Inflammatory macrophage treated with lipopolysaccharide for 4 hours (primary cell): ENCODE data around the gene CROCC2.

ENCODE experiments used
- DNase-seq: peaks from one replicate; pipeline ENCODE4 v3.0.0-alpha.2; 2020

CROCC2 gene

GRCh38 chr2:240892925-240893324, 13.2 kb upstream of the CROCC2 start:
- no peak for DNase-seq

DNA sequence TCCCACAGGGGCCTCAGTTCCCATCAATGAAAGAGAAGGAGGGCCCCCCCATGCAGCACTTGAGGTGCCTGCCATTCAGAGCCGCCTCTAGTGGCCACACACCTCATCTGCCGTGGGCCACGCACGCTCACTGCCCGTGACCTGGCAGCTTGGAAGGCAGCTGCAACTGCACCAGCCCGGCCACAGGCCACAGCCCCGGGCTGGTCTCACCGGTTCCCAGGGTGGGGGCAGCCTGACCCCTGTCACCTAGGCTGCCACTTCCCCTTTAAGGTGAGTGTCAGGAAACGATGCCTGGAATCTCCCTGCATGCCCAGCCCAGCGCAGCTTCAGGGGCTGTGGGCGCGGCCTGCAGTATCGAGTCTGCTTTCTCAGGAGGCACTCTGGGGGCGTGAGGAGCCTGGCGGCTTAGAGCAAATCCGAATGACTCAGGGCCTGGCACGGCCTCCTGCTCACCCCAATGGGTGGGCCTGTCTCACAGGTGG, 12.7 kb upstream of the CROCC2 start:
- DNase-seq = no peak

- DNase-seq = no peak
Observed at GRCh38 chr2:240894006-240894405, 12.1 kb upstream of the CROCC2 start.

GRCh38 chr2:240894836-240895558, 11.1 kb upstream of the CROCC2 start:
- no peak for DNase-seq

DNA sequence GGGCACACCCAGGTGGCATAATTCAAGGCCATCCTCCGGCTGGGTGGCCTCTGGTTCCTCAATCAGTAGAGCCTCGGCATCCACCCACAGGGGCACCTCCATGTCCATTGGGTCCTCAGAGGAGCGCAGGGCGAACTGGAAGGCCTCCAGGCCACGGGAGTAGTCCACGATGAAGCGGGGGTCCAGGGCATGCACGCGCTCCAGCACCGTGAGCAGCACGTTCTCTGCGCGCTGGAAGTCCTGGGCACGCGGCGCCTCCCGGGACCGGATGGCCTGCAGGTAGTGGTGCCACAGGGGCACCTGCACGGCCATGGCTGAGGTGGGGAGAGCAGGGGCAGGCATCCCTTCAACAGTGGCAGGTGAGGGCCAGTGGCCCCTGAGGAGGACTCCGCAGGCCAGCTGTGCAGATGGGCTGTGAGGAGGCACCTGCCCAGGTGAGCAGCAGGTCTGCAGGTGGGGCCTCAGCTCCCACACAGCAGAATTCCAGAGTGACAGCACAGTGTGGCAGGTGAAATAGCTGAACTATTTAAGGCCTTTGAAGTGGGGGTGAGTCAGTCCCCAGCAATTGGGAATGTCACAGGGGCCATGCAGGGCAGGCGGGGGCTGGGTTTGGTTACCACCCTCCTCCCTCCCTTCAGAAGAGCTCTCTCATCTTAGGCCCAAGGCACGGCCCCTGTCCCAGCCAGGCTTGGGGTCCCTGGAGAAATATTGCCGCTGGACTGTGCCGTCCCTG, 10.3 kb upstream of the CROCC2 start, which contains the start of gene MAB21L4:
Gene MAB21L4, minus strand, starts transcription at position 501 of the 733 bp plus-strand sequence. Its CDS starts 159 bp downstream, at position 342.
- no peak for DNase-seq

DNA sequence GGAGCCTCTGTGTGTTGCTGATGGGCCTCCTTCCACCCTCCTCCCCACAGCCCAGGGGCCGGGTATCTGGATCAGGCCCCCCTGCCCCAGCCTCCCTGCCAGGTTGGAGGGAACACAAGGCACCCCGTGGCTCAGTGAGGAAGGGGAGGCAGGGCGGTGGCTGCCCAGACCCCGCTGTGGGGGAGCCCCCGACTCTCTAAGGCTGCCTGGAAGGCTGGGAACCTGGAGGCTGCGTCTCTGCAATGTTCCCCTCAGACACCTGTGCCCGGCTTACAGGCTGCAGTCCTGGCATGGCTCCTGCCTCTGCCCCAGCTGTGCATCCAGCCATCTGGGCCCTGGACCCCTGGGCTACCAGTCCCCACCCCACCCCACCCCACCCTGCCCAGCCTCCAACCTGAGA, 9.7 kb upstream of the CROCC2 start:
- no peak for DNase-seq

DNA sequence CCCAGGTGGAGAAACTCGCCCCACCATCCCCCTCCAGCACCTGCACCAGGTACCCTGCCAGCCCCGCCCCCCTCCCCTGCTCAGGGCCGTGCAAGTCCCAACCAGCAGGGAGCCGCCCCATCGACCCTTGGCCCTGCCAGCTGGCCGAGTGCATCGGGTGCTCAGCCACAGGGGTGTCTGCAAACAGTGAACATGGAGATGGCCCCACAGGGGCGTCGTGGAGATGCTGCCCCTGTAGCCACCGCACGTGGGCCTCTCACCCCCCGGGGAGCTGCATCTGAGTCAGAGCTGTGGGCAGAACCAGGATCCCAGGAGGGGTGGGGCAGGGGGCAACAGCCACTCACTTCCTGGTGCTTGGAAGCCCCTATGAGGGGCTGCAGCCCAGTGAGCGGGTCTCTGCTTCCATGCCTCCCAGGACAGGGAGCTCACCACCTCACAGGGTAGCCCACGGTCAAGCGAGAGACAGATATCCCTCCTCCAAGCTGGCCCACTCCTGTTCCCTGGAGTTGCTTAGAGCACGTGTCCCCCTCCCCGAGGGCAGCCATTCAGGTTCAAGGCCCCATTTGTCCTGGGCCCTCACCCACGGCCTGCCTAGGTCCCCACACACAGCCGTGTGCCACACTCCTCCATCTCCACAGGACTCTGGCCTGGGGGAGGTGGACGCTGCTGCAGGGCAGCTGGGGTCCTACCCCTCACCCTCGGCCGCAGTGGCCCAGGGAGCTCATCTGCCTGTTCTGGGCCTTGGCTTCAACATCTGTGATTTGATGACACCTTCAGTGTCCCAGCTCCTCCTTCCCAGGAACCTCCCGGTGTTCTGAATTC, 9.1 kb upstream of the CROCC2 start:
- DNase-seq = no peak

GRCh38 chr2:240898108-240898730, 7.9 kb upstream of the CROCC2 start:
- no peak for DNase-seq

DNA sequence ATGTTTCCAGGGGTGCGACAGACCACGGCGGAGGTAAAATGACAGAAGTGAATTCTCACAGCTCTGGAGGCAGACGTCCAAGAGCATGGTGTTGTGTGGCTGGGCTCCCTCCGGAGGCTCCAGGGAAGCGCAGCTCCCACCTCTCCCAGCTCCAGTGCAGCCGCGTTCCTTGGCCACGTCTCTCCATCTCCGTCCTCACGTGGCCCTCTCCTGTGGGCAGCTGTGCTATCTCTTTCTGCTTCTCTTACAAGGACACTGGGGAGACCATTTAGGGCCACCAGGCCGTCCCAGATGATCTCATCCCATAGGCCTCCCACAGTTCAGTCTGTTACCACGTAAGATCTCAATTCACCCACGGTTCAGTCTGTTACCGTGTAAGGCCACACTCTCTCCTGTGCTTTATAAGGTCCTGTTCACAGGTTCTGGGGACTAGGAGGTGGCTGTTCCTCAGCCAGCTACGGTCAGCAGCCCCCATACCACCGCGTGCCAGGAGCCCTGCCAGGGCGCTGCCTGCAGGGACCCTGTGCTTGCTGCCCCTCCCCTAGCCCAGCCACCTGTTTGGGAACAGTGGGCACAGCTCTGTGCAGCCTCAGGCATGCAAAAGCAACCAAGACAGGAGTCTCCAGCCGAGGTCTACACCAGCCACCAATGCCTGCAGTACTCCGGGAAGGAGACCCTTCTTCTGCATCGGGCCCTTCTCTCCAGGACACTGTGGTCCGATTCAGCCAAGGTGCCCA, 7.2 kb upstream of the CROCC2 start:
- DNase-seq = no peak

GRCh38 chr2:240899468-240899865, 6.7 kb upstream of the CROCC2 start:
- no peak for DNase-seq

DNA sequence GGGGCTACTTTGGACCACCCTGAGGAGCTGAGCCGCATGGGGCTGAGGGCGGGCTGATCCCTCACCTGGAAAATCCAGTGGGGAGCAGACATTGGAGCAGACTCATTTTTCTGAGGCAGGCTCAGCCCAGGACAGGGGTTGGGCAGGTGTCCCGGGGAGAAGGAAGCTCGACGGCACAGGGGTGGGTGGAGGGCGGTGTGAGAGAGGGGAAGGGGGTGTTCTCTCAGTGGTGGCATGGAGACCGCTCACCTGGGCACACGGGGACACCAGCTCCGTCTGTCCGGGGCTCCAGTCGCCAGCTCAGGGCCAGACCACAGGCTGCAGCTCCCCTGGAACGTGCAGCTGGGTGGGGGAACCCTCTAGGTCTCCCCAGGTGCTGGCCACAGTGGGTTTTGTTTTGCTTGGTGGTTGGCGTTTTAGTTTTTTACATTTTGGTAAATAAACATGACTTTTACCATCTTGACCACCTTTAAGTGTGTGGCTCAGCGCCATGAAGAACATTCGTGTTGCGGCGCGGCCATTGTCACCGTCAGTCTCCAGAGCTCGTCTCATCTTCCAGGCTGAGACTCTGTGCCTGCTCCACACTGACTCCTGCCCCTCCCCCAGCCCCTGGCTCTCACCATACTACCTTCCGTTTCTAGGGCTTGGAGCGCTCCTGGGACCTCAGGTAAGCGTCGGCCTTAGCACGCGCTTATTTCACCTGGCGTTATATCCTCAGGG, 5.8 kb upstream of the CROCC2 start:
- no peak for DNase-seq

DNA sequence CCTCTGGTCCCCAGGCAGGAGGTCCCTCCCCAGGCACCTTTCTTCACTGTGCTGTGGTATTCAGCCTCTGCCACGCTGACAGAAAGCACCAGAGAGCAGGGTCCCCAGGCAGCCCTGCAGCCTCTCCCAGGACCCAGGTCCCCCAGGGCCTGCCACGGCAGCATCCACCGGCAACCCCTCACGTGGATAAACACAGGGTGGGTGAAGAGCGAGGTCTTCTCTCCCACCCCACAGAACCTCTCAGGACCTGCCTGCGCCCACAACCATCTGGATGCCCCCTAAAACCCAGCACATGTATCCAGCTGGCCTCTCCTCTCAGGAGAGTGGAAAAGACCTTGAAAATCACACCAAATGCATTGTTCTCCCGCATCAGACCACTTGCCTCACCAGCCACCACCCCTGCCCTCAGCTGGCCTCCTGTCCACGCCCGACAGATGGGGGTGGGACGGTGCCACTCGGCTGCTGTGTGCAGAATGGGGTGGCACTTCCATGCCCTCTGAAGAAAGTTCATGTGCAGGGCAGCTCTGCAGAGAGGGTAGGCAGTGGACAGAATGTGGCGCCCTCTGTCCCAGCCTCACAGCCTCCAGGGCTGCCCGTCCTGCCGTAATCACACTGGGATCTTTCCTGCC, 4.0 kb upstream of the CROCC2 start:
- no peak for DNase-seq

DNA sequence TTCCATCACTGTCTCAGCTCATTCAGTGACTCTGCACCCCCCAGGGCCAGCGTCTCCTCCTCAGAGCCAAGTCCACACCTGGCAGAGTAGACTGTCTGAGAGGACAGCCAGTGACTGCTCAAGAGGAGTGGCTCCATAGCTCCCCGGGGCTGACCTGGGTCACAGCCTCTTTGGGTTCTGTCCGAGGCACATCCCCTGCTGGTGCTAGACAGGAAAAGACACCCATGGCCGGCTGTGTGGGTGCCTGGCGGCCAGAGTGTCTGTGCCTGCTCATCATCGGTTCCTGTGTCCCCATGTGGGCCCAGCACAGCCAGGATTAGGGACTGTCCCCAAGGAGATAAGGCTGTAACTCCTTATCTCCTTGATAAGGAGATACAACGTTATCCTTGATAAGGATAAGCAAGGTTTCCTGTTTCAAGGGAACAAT, 3.5 kb upstream of the CROCC2 start:
- no peak for DNase-seq

DNA sequence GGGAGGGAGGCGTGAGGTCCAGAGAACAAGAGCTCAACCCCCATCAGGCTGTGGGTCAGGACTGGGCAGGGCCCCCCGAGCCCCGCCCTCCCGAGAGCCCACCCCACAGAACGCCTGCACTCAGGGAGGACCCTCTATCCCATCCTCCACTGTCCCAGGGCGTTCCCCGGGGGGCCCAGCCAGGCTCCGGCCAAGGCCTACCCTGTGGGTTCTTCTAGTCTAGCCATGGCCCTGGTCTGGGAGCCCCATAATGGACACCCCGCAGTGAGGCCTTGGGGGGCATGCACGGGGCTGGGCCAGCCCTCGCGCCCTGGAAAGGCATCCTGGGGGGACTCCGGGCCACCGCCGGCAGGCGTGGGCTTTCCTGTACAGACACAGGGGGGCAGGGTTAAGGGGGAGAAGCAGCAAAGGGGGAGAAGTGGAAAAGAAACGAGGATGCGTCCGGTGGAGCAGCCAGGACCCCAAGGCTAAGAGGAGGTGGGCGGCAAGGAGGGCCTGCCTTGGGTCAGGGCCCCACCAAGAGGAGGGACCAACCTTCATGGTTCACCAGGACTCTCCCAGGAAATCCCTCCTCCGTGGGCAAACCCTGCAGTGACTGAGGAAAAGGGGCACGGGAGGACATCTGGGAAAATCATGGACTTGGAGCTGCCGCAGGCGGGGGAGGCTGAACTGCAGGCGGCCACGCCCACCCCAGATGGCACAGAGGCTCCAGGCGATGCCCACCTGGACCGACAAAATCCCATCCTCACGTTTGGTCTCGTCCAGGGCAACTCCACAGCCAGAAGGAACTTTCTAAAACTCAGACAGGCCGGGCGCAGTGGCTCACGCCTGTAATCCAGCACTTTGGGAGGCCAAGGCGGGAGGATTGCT, 2.7 kb upstream of the CROCC2 start:
- DNase-seq = no peak

DNA sequence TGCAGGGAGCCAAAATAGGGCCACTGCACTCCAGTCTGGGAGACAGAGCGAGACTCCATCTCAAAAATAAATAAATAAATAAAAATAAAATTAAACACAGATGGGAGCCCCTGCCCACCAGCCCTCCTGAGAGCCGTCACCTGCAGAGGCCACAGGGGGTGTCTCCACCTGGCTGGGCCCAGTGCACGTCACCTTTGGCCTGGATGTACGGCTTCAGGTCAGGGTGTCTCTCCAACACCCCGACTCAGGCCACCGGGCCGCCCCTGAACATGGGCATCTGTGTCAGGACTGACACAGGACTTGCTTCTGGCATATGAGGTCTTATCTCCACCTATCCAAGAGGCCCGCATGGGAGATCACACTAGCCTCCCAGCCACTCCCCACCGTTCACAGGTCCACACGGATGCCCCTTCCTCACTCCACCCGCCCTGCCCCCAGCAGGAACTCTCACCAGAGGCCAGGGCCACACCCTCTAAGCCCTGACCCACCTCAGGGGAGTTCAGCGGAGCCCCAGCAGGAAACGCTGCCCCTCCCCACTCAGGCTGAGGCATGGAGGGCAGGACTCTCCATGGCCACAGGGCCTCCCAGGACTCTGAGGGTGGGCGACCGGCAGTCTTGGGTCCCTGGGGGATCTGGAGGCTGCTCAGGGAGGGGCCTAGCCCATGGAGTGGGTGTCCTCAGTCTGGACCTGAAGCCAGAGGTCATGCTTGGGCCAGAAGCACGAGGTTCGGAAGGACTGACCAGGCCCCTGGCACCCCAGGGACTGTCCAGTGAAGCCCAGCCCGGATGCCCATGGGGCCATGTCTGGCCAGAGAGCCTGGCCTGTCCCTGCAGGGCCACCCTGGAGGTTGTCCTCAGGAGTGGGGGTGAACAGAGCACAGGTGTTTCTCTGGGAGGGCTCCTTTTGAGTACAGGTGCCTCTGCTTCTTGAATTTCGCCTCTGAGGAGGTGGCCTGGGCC, 1.6 kb upstream of the CROCC2 start:
- DNase-seq = no peak

DNA sequence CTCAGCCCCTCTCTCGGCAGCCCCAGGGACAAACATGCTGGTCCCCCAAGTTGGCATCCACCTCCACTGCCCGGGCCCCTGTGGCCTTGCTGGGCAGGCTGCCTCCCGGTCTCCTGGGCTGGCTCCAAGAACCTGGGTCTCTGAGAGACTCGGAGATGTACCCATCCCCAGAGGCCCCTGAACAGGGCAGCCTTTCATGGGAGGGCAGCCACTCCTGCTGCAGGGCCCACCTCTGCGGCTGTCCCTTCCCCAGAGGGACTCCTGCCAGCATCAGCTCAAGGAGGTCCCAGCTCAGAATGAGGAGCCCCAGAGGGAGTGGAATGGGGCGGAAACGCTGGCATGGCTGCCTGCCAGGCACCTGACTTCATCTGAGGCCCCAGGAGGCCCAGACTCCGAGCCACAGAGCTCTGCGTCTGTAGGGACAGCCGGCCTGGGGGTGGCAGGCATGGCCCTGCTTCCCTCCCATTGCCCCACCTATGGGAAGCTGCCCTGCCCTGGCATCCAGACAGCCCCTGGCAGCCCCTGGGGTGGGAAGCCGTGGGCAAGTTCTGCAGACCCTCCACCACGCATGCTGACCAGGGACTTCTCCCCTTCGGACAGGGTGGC, 857 bp upstream of the CROCC2 start:
- DNase-seq = no peak

DNA sequence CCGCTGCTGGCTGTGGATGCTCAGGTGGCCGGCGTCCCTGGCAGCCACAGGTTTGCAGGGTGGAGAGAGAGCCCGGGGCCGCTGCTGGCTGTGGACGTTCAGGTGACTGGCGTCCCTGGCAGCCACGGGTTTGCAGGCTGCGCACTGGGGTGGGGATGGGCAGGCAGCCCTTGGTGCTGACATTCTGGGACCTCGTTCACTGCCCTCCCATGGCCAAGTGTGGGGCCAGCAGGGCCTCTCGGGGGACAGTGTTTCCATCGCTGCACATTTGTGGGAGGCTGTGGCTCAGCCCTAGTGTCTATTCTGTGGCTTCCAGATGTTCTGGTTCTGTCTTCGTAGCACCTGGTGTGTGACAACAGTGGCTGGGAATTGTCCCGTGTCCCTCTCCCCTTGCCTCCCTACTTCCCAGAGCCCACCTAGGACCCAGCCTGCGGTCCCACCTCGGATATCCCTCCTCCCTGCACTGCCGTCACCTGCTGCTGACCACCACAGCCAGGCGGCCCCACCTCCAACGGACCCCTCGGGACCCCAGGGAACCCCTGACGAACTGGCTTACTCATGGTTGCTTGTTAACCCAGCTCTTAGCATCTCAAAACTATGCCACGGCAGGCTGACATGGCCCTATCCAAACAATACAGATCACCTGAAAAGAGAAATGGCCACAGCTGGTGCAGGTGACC, 915 bp downstream of the CROCC2 start:
- no peak for DNase-seq
